HG03571 (cell line): Measurements from ENCODE around the gene HNRNPUL2.
A peak's percentile ranks its signal among the peaks of the same experiment; 100 is the strongest.
"Not testable (repeated sequence)": the region's sequence is repeated elsewhere in the genome, so short reads cannot be mapped to it uniquely, and the experiment has no call there.

ENCODE experiments used
- ATAC-seq: cut with Tn5 transposase; IDR thresholded peaks from one replicate; pipeline ENCODE4 v1.9.1; 2021; ENCODE audit not compliant: unreplicated experiment

HNRNPUL2 gene

DNA sequence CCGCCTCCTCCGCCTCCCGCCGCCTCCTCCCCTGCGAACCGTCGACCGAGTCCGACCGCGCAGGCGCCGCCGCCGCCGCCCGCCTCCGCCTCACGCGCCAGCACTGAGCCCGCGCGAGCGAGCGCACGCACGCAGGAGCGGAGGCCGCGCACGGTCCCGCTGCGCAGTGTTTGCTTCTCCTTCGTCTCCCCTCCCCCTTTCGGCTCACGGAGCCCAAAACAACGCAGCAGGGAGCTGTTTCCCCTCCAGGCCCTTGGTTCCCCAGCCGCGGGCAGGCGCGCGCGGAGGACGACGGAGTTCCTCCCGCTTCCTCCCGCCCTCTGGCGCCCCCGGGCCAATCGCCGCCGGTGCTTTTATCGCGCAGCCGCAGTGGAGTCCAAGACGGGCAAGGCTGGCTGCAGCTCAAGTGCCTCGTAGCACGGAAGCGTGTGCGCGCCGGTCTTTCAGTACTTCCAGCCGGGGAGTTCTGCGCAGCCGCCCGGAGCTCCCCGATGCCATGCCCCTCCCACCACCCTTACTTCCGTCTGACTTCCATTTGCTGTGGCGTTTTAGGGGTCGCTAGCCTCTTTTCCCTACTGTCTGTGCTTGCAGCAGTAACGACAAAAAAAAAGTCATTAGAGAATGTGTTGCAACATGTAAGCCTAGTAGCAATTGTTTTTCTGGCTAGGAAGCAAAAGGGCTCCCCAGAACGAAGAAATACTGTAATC is at the start of gene HNRNPUL2:
HNRNPUL2 (minus strand) TSS at position 293 of the 707 bp plus-strand sequence. CDS start 301 bp downstream, outside the sequence.
- peak; percentile 63 for ATAC-seq

DNA sequence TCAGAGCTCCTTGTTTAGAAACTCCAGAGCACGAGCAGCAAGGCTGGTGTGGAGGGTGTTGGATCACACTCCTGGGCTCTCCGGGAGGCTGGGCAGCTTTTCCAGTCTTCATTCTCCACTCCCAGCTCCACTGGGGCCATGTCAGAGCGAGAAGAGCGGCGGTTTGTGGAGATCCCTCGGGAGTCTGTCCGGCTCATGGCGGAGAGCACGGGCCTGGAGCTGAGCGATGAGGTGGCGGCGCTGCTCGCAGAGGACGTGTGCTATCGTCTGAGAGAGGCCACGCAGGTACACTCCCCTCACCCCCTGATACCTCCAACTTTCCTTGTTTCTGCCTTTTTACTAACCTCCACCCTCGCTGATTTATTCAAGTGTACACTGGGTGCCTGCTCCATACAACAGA is 48.4 kb upstream of the HNRNPUL2 start:
- no peak for ATAC-seq

GRCh38 chr11:62774407-62774806 is 47.1 kb upstream of the HNRNPUL2 start:
- ATAC-seq, result no peak

DNA sequence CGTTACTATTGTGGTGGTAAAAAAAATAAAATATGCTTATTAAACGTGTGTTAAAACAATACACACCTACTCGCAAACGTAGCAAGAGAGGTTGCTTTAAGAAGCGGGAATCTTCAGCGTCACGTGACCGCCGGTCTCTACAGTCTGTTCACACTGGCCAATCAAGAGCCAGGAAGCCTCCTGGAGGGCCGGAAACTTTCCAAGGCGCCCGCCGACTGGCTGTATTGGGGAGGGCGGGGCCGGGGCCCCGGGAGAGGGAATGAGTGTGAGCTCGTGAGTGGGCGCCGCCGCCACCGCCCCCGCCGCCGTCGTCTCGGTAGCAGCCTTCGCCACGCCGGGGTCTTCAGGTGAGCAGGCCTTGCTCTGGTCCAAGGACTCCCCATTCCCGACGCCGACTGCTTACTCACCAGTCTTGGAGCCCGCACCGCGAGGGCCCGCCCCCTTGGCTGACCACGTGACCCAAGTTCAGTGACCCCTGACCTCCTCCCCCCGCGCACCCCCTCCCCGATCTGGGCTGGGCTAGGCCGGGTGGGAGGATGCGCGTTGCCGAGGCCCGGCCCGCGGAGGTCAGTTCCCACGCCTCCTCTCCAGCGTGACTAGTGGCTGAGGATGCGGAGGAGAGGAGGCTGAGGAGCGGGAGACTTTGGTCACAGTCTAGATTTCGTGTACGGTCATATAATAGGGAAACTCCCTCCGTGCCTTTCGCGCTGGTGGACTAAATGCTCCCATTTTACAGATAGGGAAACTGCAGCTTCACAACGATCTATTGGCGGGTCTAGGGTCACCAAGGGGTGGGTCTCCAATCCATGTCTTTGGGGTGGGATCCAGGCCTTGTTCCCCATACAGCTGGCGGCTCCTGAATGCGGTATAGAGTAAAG is 44.1 kb upstream of the HNRNPUL2 start, which contains the start of gene TAF6L:
TAF6L (plus strand) TSS at position 253 of the 878 bp plus-strand sequence. CDS start 4,388 bp downstream, outside the sequence.
- ATAC-seq, result peak; percentile 62

GRCh38 chr11:62770778-62771143 is 43.5 kb upstream of the HNRNPUL2 start:
- peak; percentile 10 for ATAC-seq

DNA sequence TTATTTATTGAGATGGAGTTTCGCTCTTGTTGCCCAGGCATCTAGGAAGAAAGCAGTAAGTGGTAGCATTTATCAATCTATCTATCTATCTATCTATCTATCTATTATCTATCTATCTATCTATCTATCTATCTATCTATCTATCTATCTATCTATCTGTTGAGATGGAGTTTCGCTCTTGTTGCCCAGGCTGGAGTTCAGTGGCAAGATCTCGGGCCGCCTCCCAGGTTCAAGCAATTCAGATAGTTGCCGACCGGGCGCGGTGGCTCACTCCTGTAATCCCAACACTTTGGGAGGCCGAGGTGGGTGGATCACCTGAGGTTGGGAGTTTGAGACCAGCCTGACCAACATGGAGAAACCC is 33.6 kb upstream of the HNRNPUL2 start:
- not testable (repeated sequence) for ATAC-seq

DNA sequence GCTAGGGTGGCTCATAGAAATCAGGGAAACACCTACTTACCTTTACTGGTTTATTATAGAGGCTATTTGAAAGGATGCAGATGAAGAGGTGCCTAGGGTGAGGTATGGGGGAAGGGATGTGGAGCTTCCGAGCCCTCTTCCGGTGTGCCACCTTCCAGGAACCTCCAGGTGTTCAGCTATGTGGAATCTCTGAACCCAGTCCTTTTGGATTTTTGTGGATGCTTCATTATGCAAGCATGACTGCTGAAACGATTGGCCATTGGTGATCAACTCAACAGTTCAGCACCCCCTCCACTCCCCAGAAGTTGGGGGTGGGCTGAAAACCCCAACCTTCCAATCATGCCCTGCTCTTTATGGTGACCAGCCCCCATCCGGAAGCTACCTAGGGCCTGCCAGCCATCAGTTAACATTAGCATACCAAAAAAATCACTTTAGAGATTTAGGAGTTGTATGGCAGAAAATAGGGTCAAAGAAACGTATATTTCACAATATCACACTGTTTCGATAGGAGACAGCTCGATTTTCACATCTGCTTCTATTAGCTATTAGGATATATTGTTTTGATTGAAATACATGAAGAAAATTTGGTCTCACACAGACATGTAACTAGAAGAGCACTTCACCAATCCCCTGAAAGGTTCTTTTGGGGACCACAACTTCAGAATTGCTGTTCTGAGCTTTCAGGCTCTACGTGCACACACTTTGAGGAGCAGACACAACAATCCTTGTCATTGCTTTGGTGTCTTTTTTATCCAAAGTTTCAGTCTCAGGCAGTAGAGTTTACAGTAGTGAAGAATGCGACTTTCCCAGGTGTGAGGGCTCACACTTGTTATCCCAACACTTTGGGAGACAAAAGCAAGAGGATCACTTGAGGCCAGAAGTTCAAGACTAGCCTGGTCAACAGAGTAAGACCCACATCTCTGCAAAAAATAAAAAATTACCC is 30.9 kb upstream of the HNRNPUL2 start:
- no peak for ATAC-seq

GRCh38 chr11:62755086-62755615 is 27.9 kb upstream of the HNRNPUL2 start:
- ATAC-seq, result no peak

- ATAC-seq, result peak; percentile 91
These were observed 26.7 kb upstream of the HNRNPUL2 start, which contains the start of gene ZBTB3 for GRCh38 chr11:62753736-62754603. Gene ZBTB3 (minus strand): TSS chr11:62754160. CDS start chr11:62753664, 496 bp downstream.

DNA sequence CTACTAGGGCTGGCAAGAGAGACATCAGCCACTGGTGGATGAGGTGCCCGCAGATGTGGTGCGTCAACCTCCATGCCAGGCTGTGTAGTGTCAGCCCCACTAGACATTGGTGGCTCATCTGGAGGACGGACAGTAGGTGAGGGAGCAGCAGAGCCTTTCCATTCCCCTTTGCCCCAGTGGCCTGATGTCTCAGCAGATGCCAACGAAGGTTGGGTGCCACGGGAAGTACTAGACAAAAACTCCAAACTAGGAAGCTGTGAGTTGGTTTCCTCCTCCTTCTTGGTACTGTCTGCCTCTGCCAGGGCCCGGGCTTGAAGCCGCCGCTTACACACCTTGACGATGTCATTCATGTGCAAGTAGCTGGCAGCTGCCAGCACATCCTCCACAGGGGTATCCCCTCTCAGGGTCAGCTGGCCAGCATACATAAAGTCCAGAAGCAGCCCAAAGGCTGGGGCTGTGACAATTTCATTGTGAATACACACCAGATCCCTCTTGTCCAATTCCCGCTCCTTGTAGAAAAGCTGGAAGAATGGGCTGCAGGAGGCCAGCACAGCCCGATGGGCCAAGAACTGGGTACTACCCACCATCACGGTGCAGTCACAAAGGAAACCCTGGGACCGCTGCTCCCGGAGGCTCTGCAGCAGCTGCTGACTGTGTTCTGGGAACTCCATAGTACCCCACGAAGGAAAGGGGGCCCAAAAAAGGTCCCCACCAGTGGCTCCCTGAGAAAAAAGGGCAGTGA is 25.9 kb upstream of the HNRNPUL2 start:
- no peak for ATAC-seq

DNA sequence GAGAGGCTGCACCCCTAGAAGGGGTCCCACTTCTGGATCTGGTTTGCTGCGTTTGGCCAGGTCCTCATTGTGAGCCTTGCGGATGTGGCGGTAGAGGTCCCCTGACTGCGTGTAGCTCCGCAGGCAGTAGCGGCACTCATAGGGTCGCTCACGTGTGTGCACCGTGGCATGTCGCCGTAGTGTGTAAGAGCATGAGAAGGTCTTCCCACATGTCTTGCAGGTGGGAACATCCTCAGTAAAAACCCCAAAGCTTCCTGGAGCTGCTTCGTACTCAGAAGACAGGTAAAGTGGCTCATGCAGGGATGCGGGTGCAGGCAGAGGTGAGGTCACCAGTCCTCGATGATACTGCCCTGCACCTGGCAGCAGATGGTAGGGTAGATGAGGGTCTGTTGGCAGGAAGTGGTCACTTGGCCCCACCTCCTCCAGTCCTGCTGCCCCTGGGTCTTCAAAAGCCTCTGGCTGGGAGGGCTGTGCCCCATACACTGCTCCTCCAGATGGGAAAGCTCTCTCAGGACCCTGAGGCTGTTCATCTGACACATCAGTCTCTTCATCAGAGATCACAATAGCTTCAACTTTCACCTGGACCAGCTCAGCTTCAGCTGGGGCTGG is 25.0 kb upstream of the HNRNPUL2 start:
- ATAC-seq, result no peak

- ATAC-seq, result not testable (repeated sequence)
These were observed 22.7 kb upstream of the HNRNPUL2 start for GRCh38 chr11:62749931-62750330.

GRCh38 chr11:62747475-62748160 is 20.4 kb upstream of the HNRNPUL2 start:
- no peak for ATAC-seq

DNA sequence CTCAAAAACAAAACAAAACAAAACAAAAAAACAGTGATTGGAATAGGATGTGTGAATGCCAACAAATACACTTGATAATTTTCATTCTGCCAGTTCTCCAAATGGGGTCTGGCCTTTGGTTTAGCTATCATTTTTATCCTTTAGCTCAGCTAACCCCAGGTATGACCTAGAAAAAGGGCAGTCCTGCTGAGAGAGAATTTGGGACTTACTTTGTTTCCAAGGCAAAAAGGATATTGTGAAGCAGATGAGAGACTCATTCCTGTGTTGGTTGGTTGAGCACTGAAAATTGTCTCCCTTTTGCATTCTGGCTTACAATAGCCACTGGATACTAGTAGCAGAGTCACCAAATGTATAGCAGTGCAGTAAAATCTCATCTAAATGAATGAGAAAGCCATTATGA is 9.9 kb upstream of the HNRNPUL2 start:
- ATAC-seq, result no peak

DNA sequence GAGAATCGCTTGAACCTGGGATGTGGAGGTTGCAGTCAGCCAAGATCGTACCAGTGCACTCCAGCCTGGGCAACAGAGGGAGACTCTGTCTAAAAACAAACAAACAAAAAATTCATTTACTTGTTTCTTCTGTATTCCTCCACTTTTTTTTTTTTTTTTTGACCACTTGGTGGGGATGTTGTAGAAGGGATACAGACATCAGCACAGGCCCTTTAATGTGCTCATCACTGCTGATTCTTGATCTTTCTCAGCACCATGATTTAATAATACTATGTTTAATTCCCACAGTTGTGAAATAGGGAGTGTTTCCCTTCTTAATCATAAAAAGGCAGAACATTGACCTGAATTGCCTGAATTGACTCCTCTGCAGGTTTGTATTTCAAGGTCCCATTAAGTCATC is 5.6 kb upstream of the HNRNPUL2 start:
- no peak for ATAC-seq

DNA sequence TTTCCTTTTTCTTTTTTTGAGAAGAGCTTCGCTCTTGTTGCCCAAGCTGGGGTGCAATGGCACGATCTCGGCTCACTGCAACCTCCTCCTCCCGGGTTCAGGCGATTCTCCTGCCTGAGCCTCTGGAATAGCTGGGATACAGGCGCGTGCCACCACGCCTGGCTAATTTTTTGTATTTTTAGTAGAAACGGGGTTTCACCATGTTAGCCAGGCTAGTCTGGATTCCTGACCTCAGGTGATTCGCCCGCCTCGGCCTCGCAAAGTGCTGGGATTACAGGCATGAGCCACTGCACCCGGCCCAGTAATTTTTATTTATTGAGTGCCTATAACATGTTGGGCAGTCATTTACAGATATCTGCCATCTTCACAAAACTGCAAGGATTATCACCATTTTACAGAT is 2.8 kb upstream of the HNRNPUL2 start:
- not testable (repeated sequence) for ATAC-seq

- peak; percentile 13 for ATAC-seq
These were observed 1.1 kb upstream of the HNRNPUL2 start, which contains the start of gene TTC9C for GRCh38 chr11:62728171-62728988. Gene TTC9C (plus strand): TSS chr11:62728486. CDS start chr11:62728849, 363 bp downstream.
